ENCODE measurements around the gene HIGD1C. TPM values are rescaled to one million over a fixed set of nuclear protein-coding genes. Genes with fewer than 3 reads are reported as not detected.

Gene HIGD1C
- total RNA-seq, 1 experiment from 2014 or later = not detected

DNA sequence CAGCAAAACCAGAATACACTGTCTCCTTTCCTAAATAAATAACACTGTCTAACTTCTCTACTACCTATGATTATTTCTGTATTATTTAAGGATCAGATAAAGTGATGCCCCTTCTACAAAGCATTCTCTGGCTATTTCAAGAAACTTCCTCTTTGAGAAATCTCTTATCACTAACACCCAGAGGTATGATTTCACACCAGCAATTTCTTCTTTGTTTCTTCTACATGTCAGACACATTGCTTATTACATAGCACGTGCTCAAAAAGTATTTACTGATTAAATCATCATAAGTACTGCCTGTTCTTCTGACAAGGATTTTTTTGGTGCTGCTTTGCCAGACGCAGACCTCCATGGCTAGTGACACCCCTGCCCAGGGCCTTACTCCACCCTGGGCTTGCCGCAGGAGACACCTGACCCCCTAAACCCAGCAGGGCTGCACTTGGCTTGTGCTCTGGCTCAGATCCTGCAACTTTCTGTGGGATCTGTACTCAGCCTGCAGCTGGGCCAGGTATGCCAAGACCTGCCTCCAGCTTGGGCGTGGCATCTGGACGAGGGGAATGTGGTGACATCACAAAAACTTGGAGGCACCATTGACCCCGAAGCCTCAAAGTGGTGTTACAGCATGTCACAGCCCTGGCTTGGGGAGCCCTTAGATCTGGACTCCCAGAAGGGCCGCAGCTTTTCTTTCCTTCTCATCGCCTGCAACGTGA is 15.4 kb upstream of the HIGD1C start:
- Histone ChIP-seq H2BK20ac (ENCODE audit: low read depth, low read length, poor library complexity, severe bottlenecking) (no peak overlapping the region), H2BK15ac (ENCODE audit: low read depth, low read length) (no peak overlapping the region), H3K9ac (ENCODE audit: extremely low read depth, insufficient read length, low read length) (no peak overlapping the region), H3K18ac (ENCODE audit: insufficient read length, low read depth, low read length) (no peak overlapping the region), H2BK120ac (ENCODE audit: low read depth, low read length, poor library complexity, severe bottlenecking) (no peak overlapping the region), H4K91ac (ENCODE audit: insufficient read length, low read depth, low read length) (no peak overlapping the region), H3K4ac (ENCODE audit: low read depth, low read length) (no peak overlapping the region), H4K5ac (ENCODE audit: insufficient read length, low read depth, low read length) (no peak overlapping the region), H3K14ac (ENCODE audit: insufficient read depth, low read length) (no peak overlapping the region), H3K27me3 (ENCODE audit: insufficient read depth, low read length) (no peaks in the 10 kb centered on the region), H2AK5ac (ENCODE audit: insufficient read length, low read length) (no peak overlapping the region), H3K4me1 (ENCODE audit: insufficient read depth, low read length) (peaks cover 6% of the 10 kb centered on the region; the same call in 1 of the 2 replicates), H3K79me2 (ENCODE audit: insufficient read depth, low read length) (no peaks in the 10 kb centered on the region), H3K27ac (ENCODE audit: insufficient read length, low read depth, low read length) (no peak overlapping the region), H3K79me1 (ENCODE audit: insufficient read depth, low read depth, low read length, poor library complexity, severe bottlenecking) (no peaks in the 10 kb centered on the region), H2AFZ (ENCODE audit: low read length) (no peak overlapping the region), H3T11ph (ENCODE audit: low read length) (no peak overlapping the region), H4K20me1 (ENCODE audit: control insufficient read depth, insufficient read depth, insufficient read length) (no peaks in the 10 kb centered on the region), H2BK5ac (ENCODE audit: insufficient read length, low read length) (no peak overlapping the region), H3K56ac (ENCODE audit: insufficient read length, low read depth, low read length) (no peak overlapping the region), H4K8ac (replicated peaks; ENCODE audit: insufficient read length, low read depth, low read length) (no peak overlapping the region), H3K23ac (ENCODE audit: insufficient read length, low read depth, low read length) (no peak overlapping the region), H3K23me2 (ENCODE audit: insufficient read length, low read depth, low read length, poor library complexity, severe bottlenecking) (no peaks in the 10 kb centered on the region), H2BK12ac (ENCODE audit: insufficient read length, low read depth, low read length) (no peak overlapping the region), H3K9me3 (ENCODE audit: control insufficient read depth, low read depth, low read length) (no peaks in the 10 kb centered on the region), H3K4me2 (ENCODE audit: insufficient read depth, insufficient read length, low read length) (no peak overlapping the region)
- no peaks in the 10 kb centered on the region for H3K9me3 Mint-ChIP-seq
- no peaks in the 10 kb centered on the region for H3K27me3 Mint-ChIP-seq (ENCODE audit: low read depth)
- DNase-seq = no peak
- no peak overlapping the region for H3K4me3 Mint-ChIP-seq
- H3K36me3 Mint-ChIP-seq (ENCODE audit: insufficient read depth in 1 of 3, low read depth in 3 of 3) = peaks cover 0 to 4% (median 0%) of the 10 kb centered on the region in 3 experiments; a peak in 2 of 7 replicates
- no CpG with 5 or more reads among the region's 9 CpGs for WGBS (ENCODE audit: extremely low coverage, insufficient read length, low lambda C conversion rate)
- no peak overlapping the region for H3K27ac Mint-ChIP-seq
- TF ChIP-seq, protein P1, sequence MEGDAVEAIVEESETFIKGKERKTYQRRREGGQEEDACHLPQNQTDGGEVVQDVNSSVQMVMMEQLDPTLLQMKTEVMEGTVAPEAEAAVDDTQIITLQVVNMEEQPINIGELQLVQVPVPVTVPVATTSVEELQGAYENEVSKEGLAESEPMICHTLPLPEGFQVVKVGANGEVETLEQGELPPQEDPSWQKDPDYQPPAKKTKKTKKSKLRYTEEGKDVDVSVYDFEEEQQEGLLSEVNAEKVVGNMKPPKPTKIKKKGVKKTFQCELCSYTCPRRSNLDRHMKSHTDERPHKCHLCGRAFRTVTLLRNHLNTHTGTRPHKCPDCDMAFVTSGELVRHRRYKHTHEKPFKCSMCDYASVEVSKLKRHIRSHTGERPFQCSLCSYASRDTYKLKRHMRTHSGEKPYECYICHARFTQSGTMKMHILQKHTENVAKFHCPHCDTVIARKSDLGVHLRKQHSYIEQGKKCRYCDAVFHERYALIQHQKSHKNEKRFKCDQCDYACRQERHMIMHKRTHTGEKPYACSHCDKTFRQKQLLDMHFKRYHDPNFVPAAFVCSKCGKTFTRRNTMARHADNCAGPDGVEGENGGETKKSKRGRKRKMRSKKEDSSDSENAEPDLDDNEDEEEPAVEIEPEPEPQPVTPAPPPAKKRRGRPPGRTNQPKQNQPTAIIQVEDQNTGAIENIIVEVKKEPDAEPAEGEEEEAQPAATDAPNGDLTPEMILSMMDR (conservative IDR thresholded peaks at IDR 0.05) = no peak
- H3K4me1 Mint-ChIP-seq = peaks cover 14 to 20% of the 10 kb centered on the region in 2 experiments

Data from H9 (cell line).